A172 (cell line): ENCODE measurements around the gene ARSI. TPM values are rescaled to one million over a fixed set of nuclear protein-coding genes. Genes with fewer than 3 reads are reported as not detected.

Experiments
- DNase-seq: peaks from one replicate; pipeline ENCODE4 v3.0.0-alpha.2; 2015; ENCODE audit warnings: low spot score
- total RNA-seq: library from RNA; depleted of rRNA; stranded (reverse); fragments of >200 nt; shearing (Covaris generic); gene quantifications from 2 replicates; pipeline ENCODE4 v1.2.3, GENCODE V29; 2014; rRNA removed

ARSI gene
- 1.9 and 5.0 TPM in 2 replicates for total RNA-seq

GRCh38 chr5:150302301-150303069, at the start of gene ARSI:
ARSI (minus strand) TSS chr5:150302905; CDS start chr5:150302373, 532 bp downstream.
- no peak for DNase-seq

- peak; percentile 86 for DNase-seq
Observed at GRCh38 chr5:150350524-150351344, 48.0 kb upstream of the ARSI start.

GRCh38 chr5:150349681-150350275, 47.1 kb upstream of the ARSI start:
- no peak for DNase-seq

GRCh38 chr5:150347451-150347850, 44.7 kb upstream of the ARSI start:
- no peak for DNase-seq

GRCh38 chr5:150347003-150347402, 44.3 kb upstream of the ARSI start:
- no peak for DNase-seq

- no peak for DNase-seq
Observed at GRCh38 chr5:150346592-150346991, 43.9 kb upstream of the ARSI start.

- no peak for DNase-seq
Observed at GRCh38 chr5:150345716-150346115, 43.0 kb upstream of the ARSI start.

- DNase-seq: no peak
Observed at GRCh38 chr5:150343994-150344631, 41.4 kb upstream of the ARSI start.

GRCh38 chr5:150342583-150342982, 39.9 kb upstream of the ARSI start:
- DNase-seq: no peak

GRCh38 chr5:150341989-150342388, 39.3 kb upstream of the ARSI start:
- no peak for DNase-seq

GRCh38 chr5:150341331-150341730, 38.6 kb upstream of the ARSI start:
- DNase-seq: no peak

- DNase-seq: no peak
Observed at GRCh38 chr5:150340614-150341255, 38.0 kb upstream of the ARSI start.

- no peak for DNase-seq
Observed at GRCh38 chr5:150339841-150340240, 37.1 kb upstream of the ARSI start.

- no peak for DNase-seq
Observed at GRCh38 chr5:150339165-150339564, 36.5 kb upstream of the ARSI start.

GRCh38 chr5:150338546-150338945, 35.8 kb upstream of the ARSI start:
- DNase-seq: no peak

GRCh38 chr5:150335778-150336177, 33.1 kb upstream of the ARSI start:
- no peak for DNase-seq

- no peak for DNase-seq
Observed at GRCh38 chr5:150333400-150333799, 30.7 kb upstream of the ARSI start.

- DNase-seq: no peak
Observed at GRCh38 chr5:150329881-150330876, 27.5 kb upstream of the ARSI start.

GRCh38 chr5:150329038-150329437, 26.3 kb upstream of the ARSI start:
- DNase-seq: no peak

- no peak for DNase-seq
Observed at GRCh38 chr5:150328515-150328914, 25.8 kb upstream of the ARSI start.
